Stimulated activated CD4-positive, alpha-beta T cell treated with anti-CD3 and anti-CD28 coated beads, Interleukin-4, amount 100 ng/mL, for 24 hours (primary cell): ENCODE data around the gene TBCK.
"Not testable (repeated sequence)": the region's sequence is repeated elsewhere in the genome, so short reads cannot be mapped to it uniquely, and the experiment has no call there.

Experiments used
- DNase-seq: peaks from one replicate; pipeline ENCODE4 v3.0.0-alpha.2; 2020

The TBCK gene

GRCh38 chr4:106315968-106316772 is at the start of gene TBCK, which contains the start of gene AIMP1:
Gene TBCK (minus strand): TSS chr4:106316209. CDS start chr4:106308960, 7,249 bp downstream.
Gene AIMP1 (plus strand): TSS chr4:106316550. CDS start chr4:106325010, 8,460 bp downstream.
- peak; percentile 89 for DNase-seq

DNA sequence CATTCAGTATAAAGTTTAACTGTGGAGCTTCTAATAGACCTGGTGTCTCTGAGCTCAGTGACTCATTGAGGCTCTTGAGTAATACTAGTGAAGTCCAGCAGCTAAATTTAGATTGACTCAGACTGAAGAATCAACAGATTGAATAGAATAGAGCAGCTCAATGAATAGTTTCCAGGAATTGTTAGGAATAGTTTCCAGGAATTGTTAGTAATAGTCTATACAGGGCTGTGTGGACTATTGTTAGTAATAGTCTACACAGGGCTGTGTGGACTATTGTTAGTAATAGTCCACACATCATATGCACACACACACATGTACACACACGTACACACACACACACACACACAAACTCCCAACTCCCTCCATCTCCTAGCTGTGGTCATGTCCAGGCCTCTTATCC is 49.6 kb upstream of the TBCK start:
- no peak for DNase-seq

DNA sequence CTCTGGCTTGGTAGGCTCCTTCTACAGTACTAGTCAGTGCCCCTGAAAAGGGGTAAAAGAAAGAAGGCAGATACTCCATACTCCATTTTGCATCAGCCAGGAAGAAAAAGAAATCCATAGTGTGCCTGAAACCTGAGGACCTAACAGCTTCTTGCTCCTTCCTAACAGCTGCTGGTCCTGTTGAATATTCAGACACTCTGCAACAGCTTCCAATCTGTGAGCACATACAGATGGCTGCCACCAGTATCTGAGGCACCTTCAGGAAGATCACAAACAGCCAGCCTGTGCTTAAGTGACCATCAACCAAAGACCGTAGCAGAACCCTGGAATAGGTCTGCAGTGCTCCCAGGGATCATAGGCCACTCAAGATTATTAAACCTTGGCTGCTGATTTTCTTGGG is 48.3 kb upstream of the TBCK start:
- no peak for DNase-seq

GRCh38 chr4:106362086-106362825 is 46.2 kb upstream of the TBCK start:
- DNase-seq: no peak

GRCh38 chr4:106358899-106359298 is 42.9 kb upstream of the TBCK start:
- DNase-seq: no peak

GRCh38 chr4:106355193-106355592 is 39.2 kb upstream of the TBCK start:
- DNase-seq: no peak

- no peak for DNase-seq
Measured at GRCh38 chr4:106353786-106354185, 37.8 kb upstream of the TBCK start.

DNA sequence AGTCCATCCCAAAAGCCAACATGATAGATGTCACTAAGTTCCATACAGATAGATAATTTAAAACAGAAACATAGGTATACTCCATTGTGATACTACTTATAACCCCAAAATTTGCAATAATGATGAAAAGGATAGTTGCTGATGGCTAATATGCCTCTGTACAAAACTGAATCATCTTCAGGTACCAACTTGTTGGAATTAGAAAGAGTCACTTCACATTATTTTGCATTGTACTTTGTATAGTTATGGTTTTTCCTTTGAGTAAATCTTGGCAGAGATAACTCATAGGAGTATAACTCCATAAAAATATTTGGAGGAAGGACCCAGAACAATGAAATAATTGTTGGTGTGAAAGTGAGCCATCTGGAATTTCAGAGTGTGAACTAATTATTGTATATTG is 35.0 kb upstream of the TBCK start:
- no peak for DNase-seq

- DNase-seq: no peak
Measured at GRCh38 chr4:106347167-106347566, 31.2 kb upstream of the TBCK start.

DNA sequence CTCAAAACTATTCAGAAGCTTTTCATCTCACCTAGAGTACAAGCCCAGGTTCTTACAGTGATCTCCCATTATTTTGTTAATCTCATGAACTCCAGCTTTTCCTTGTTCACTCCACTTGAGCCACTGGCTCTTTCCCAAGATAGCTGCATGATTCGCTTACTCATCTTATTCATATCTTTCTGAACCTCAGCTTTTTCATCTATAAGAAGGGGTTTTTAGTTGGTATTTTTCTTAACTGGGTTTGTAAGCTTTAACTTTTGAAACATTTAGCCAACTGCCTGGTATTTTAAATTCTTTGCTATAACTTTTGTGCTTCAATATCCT is 28.6 kb upstream of the TBCK start:
- DNase-seq: no peak

DNA sequence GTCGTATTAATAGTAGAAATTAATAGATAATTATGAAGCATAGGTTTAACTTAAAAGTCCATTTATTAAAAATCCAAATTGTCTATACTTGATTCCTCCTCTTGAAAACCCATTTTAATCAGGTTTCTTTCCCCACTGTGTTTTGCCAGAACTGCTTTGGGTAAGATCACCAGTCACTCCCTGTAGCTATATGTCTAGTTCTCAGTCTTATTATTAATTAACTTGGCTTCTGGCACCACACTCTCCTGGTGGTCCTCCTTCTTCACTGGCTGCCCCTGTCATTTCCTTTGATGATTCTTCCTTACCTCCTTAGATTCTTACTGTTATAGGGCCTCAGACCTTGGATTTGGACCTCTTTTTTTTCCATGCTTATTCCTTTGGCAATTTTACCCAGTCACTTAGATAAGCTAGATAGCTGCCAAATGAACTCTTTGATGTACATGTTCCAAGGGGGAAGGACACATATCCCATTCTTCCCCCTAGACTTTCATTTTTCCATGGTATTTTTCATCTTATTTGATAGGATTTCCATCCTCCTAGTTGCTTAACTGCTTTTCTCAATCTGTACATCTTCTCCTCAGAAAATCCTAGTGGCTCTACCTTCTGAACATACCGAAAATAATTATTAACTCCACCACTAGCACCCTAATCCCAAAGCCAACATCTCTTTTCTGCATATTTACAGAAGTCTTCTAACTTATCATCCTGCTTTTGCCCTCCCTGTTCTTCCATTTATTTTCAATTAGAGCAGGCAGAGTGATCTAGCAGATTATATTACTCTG is 28.0 kb upstream of the TBCK start:
- DNase-seq: no peak

DNA sequence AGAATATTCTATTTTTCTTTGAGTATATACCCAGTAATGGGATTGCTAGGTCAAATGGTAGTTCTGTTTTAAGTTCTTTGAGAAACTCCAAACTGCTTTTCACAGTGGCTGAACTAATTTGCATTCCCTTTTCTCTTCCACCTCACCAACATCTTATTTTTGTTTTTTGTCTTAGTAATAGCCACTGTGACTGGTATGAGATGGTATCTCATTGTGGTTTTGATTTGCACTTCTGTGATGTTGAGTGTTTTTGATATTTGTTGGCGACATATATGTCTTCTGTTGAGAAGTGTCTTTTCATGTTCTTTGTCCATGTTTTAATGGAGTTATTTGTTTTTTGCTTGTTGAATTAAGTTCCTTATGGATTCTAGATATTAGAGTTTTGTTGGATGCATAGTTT is 24.8 kb upstream of the TBCK start:
- DNase-seq: no peak

- no peak for DNase-seq
Measured at GRCh38 chr4:106339431-106339830, 23.4 kb upstream of the TBCK start.

GRCh38 chr4:106338671-106339070 is 22.7 kb upstream of the TBCK start:
- DNase-seq: no peak

DNA sequence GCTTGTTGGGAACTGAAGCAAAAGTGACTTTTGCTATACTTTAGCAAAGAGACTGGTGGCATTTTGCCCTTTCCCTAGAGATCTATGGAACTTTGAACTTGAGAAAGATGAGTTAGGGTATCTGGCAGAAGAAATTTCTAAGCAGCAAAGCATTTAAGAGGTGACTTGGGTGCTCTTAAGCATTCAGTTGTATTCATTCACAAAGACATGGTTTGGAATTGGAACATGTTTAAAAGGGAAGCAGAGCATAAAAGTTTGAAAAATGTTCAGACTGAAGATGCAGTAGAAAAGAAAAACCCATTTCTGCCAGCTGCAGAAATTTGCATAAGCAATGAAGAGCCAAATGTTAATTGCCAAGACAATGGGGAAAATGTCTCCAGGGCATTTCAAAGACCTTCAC is 21.9 kb upstream of the TBCK start:
- no peak for DNase-seq

DNA sequence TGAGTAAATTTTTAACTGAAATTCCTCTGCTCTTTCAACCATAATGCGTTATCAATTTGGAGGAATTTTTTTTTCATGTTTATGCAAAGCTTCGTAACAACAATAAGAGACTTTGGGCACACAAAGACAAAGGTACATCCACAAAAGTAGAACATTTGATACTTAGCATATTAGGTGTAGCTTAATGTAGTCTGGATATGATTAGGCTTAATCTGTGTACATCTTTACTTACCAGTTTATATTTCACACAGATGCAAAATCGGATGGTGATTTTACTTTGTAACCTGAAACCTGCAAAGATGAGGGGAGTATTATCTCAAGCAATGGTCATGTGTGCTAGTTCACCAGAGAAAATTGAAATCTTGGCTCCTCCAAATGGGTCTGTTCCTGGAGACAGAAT is 20.6 kb upstream of the TBCK start:
- no peak for DNase-seq

DNA sequence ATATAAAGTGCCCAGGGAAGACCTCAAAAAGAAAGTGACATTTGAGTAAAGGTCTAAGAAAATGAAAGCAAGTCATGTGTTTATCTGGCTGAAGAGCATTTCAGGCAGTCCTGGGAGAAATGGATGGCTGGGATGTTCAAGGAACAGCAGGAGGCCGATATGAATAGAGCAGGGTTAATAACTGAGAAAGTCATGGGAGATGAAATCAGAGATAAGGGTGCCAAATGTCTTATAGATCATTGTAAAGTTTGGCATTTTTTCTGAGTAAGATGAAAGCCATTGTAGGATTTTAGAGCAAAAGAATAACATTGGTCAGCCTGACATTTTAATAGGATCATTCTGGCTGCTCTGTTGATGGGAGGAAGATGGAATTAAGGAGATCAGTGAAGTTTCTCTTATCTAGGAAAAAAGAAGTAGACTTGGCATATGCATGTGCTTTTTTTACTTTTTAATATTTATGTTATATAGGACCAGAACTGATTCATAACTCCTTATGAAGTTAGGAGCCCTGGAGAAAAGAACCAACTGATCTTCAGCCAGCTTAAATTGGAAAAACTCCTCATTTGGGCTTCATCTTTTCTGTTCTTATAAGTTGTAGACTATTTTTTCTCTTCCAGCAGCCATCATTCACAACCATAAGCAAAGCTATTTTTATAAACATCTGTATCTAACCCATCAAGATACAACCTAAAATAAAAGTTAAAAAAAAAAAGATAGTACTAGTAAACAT is 18.9 kb upstream of the TBCK start:
- DNase-seq: no peak

DNA sequence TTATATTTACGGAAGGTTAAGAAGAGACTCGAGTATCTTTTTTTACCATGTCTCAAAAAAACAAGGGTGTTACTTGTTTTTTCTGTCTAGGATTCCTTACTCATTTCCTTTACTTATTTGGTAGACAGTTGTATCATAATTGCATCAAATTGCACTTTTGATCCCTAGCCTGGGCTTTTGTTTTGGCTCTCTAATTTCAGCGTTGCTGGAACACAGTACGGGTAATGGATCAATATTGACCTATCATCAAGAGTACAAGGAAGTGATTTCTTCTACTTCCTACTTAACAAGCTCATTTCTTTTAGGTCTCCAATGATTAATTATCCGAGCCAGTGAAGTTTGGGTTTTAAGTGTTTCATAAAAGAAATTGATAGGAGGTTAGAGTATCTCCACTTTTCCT is 17.2 kb upstream of the TBCK start:
- no peak for DNase-seq

DNA sequence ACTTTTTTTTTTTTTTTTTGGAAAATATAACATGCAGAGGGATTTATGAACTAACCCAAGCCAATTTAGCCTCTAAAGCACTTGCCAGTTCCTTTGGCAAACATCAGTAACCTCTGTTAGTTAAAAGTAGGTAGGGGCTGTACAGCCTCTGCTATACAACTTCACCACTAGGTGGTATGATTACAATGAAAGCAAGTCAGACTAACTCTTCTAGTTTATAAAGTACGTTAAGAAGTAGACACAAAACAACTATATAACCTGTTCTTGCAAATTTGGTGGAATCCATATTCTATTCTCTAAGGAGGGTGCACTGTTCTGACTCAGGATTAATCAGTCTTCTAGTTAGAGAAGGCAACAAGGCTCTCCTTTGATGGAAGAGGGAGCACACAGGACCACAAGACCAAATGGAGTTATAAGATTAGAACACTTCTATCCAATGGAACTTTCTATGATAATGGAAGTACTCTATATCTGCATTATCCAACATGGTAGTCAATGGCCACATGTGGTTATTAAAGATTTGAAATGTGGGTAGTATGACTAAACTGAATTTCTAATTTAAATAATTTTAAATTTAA is 13.1 kb upstream of the TBCK start:
- no peak for DNase-seq

GRCh38 chr4:106325800-106326199 is 9.8 kb upstream of the TBCK start:
- DNase-seq: no peak

DNA sequence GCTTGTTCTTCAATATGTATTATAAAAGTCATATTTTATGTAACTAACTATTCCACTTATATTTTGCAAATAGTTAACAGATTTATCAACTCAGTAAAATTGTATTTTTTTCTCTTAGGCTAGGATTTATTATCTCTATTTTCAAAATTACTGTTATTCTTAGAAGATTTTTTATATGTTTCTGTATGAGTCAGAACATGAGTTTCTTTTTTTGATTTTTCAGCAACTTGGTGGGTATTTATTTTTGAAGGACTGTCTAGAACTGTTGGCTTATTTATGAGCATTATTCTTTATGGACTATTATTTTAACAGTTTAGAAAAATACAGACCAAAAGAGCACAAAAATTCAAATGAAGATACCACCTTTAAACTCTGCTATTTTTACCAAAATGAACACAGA is 7.1 kb upstream of the TBCK start:
- DNase-seq: no peak

- DNase-seq: not testable (repeated sequence)
Measured at GRCh38 chr4:106321814-106322213, 5.8 kb upstream of the TBCK start.

- DNase-seq: not testable (repeated sequence)
Measured at GRCh38 chr4:106321168-106321567, 5.2 kb upstream of the TBCK start.
